ENCODE data around the gene HDLBP. TPM values are rescaled to one million over a fixed set of nuclear protein-coding genes. Genes with fewer than 3 reads are reported as not detected.

The HDLBP gene
- total RNA-seq, 4 donors from 2014 or later = 239 to 310 (median 273) TPM

DNA sequence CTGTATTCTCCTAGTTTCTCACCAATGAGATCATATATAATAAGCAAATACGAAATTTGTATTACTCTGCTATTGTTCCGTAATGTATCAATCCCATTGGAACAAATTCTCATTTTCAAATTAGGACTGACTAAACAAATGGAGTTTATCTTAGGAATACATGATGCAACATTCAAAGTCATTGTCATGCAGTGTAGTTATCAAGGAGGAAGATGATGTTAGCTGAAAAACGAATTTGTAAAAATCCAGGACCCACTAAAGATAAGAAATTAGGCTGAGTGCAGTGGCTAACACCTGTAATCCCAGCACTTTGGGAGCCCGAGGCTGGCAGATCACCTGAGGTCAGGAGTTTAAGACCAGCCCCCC is 15.1 kb upstream of the HDLBP start:
- Histone ChIP-seq H3K27ac (peak overlapping the region; percentile 44 to 74 (median 62)), H3K4me3 (no peak overlapping the region), H3K9me3 (no peaks in the 10 kb centered on the region), H3K27me3 (no peaks in the 10 kb centered on the region), H3K36me3 (peaks cover 4 to 71% (median 10%) of the 10 kb centered on the region in 3 donors), H3K4me1 (peaks cover 0 to 25% (median 0%) of the 10 kb centered on the region in 3 donors)
- DNase-seq = no peak
- 68 to 77% methylated on average over 4 of the region's 4 CpGs for WGBS, 2 donors
- intact Hi-C loops (cut with DNase I) = no loop called here
- no peak for TF ChIP-seq POLR2A (IDR thresholded peaks at IDR 0.05)
- TF ChIP-seq, protein P1, sequence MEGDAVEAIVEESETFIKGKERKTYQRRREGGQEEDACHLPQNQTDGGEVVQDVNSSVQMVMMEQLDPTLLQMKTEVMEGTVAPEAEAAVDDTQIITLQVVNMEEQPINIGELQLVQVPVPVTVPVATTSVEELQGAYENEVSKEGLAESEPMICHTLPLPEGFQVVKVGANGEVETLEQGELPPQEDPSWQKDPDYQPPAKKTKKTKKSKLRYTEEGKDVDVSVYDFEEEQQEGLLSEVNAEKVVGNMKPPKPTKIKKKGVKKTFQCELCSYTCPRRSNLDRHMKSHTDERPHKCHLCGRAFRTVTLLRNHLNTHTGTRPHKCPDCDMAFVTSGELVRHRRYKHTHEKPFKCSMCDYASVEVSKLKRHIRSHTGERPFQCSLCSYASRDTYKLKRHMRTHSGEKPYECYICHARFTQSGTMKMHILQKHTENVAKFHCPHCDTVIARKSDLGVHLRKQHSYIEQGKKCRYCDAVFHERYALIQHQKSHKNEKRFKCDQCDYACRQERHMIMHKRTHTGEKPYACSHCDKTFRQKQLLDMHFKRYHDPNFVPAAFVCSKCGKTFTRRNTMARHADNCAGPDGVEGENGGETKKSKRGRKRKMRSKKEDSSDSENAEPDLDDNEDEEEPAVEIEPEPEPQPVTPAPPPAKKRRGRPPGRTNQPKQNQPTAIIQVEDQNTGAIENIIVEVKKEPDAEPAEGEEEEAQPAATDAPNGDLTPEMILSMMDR (IDR thresholded peaks at IDR 0.05) = no peak

DNA sequence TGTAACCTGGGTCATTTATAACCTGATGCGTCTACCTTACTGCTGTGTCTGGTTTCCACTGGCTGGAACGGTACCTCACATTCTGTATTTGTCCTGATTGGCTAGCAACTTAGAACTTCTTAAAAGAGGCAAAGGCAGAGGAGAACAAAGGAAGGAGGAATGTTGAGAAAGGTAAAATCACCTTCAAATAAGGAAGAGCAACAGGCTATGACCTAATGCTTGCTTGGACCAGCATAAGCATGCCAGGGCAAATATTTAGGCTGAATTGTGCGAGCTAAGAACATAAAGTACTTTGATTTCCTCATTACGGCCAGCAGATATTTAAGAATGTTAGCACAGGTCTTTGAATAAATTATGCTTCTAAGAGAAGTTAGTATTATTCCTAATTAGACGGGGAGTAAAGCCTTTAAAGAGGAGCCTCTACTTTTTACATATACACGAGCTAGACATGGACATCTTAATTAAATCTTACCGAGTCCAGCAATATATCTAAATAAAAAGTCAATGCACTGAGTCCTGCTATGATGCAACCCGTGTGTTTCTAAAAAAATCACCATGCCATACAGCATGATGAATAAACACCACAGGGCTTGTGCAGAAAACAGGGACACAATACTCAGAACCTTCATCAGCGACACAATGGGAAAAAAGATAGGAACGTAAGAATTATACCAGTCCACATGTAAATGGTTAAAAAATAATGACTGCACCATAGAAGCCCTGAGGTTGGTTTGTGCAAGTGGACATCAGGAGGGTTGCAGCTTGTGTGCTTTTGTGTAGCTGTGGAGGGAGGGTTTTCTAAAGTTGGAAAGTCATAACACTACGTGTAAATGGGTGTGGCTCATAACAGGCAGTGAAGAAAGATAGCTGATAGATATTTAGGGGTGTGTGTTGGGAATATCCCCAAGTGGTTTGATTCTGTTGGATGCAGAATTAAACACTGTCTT is 14.5 kb upstream of the HDLBP start:
- Histone ChIP-seq H3K4me3 (no peak overlapping the region), H3K4me1 (peaks cover 0 to 30% (median 0%) of the 10 kb centered on the region in 3 donors), H3K27me3 (no peaks in the 10 kb centered on the region), H3K36me3 (peaks cover 4 to 70% (median 4%) of the 10 kb centered on the region in 3 donors), H3K9me3 (no peaks in the 10 kb centered on the region), H3K27ac (peak overlapping the region; percentile 44 to 74 (median 62))
- intact Hi-C loops (cut with DNase I) = no loop called here
- no peak for DNase-seq
- WGBS, 2 donors = 44 to 58% methylated on average over 11 of the region's 11 CpGs
- no peak for TF ChIP-seq POLR2A (IDR thresholded peaks at IDR 0.05)
- TF ChIP-seq, protein P1 (IDR thresholded peaks at IDR 0.05) = no peak

DNA sequence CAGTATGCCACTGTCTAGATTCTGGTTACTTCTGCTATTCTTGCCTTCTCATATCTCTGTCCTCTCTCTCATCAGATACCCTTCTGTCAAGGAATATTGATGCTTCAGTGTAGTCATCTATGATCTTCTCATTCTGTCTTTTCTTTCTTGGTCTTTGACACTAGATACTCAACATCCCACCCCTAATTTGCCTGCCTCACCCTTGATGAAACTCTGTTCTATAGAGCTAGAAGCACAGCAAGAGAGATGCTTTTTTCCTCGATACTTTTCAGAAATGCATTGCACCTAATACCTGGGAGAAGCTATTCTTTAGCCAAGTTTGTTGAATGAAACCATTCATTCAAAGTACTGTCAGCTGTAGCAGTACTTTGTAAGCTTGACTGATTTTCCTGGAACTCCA is 9.8 kb upstream of the HDLBP start:
- Histone ChIP-seq H3K4me3 (no peak overlapping the region), H3K27me3 (no peaks in the 10 kb centered on the region), H3K27ac (no peak overlapping the region), H3K36me3 (peaks cover 0 to 55% (median 4%) of the 10 kb centered on the region in 3 donors), H3K4me1 (peaks cover 0 to 70% (median 22%) of the 10 kb centered on the region in 3 donors), H3K9me3 (no peaks in the 10 kb centered on the region)
- 94 to 95% methylated on average over 1 of the region's 1 CpG for WGBS, 2 donors
- intact Hi-C loops (cut with DNase I) = no loop called here
- TF ChIP-seq POLR2A (IDR thresholded peaks at IDR 0.05) = no peak
- TF ChIP-seq, protein P1 (IDR thresholded peaks at IDR 0.05) = no peak
- DNase-seq = no peak

DNA sequence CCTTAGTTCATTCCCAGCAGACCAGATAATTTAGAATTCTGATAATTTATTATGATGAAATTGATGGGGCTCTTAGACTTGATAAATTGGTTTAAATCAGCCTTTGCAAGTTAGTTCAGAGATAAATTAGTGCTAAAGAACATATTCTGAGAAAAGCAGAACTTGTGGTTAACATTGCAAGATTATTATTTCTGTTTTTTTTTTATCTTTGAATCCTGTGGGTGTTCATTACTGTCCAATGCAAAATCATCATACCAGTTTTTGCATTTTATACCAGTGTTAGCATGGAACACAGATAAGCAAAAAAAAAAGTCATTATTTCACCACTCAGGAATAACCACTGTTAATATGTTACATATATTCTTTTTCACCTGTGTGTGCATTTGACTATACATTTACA is 9.3 kb upstream of the HDLBP start:
- TF ChIP-seq POLR2A (IDR thresholded peaks at IDR 0.05) = no peak
- TF ChIP-seq, protein P1 (IDR thresholded peaks at IDR 0.05) = no peak
- H3K4me3 ChIP-seq = no peak overlapping the region
- H3K27ac ChIP-seq = no peak overlapping the region
- no peaks in the 10 kb centered on the region for H3K9me3 ChIP-seq
- H3K27me3 ChIP-seq = no peaks in the 10 kb centered on the region
- peaks cover 0 to 53% (median 4%) of the 10 kb centered on the region in 3 donors for H3K36me3 ChIP-seq
- DNase-seq = no peak
- H3K4me1 ChIP-seq = peaks cover 0 to 70% (median 24%) of the 10 kb centered on the region in 3 donors
- intact Hi-C loops (cut with DNase I) = no loop called here

DNA sequence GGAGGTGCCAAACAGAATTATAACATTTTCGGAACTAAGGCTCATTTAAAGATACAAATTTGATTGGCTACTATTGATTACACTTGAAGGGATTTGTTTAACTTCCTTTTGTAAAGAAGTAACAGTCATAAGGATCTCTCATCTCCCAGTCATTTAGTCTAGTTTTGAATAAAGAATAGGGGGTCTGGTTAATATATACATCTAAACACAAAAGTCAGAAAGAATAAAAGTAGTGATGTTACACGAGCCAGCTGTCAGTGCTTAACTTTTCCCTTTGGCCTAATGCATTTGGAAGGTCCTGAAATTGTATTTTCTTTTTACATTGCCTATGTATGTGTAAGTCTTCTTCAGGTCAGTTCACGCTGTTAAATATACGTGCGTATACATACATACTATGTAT is 8.3 kb upstream of the HDLBP start:
- no peaks in the 10 kb centered on the region for H3K9me3 ChIP-seq
- TF ChIP-seq, protein P1 (IDR thresholded peaks at IDR 0.05) = no peak
- TF ChIP-seq POLR2A (IDR thresholded peaks at IDR 0.05) = no peak
- no peaks in the 10 kb centered on the region for H3K27me3 ChIP-seq
- DNase-seq = no peak
- peaks cover 0 to 70% (median 32%) of the 10 kb centered on the region in 3 donors for H3K4me1 ChIP-seq
- H3K27ac ChIP-seq = no peak overlapping the region
- intact Hi-C loops (cut with DNase I) = no loop called here
- peaks cover 0 to 49% (median 4%) of the 10 kb centered on the region in 3 donors for H3K36me3 ChIP-seq
- H3K4me3 ChIP-seq = no peak overlapping the region
- 72 to 74% methylated on average over 5 of the region's 5 CpGs for WGBS, 2 donors
